HUES48 (cell line): ENCODE results near the gene CLPSL1.

Source experiments
- H3K27ac ChIP-seq: one replicate; pipeline ENCODE4 v1.7.0; 2013; ENCODE audit warnings: low read depth, low read length, inconsistent platforms
- H3K27me3 ChIP-seq: 2 replicates; pipeline ENCODE4 v1.6.1; 2013; ENCODE audit warnings: mild to moderate bottlenecking, low read length; ENCODE audit not compliant: control insufficient read depth, insufficient read depth
- H3K36me3 ChIP-seq: 2 replicates; pipeline ENCODE4 v1.6.1; 2013; ENCODE audit warnings: low read length; ENCODE audit not compliant: control insufficient read depth, insufficient read depth
- H3K4me1 ChIP-seq: 2 replicates; pipeline ENCODE4 v1.6.1; 2013; ENCODE audit warnings: mild to moderate bottlenecking, low read length; ENCODE audit not compliant: control insufficient read depth, insufficient read depth
- H3K4me3 ChIP-seq: 2 replicates; pipeline ENCODE4 v1.5.1; 2013; ENCODE audit warnings: mild to moderate bottlenecking, low read depth, low read length
- H3K9ac ChIP-seq: 2 replicates; pipeline ENCODE4 v1.6.1; 2013; ENCODE audit warnings: mild to moderate bottlenecking, low read depth, low read length, moderate library complexity
- H3K9me3 ChIP-seq: 2 replicates; pipeline ENCODE4 v1.6.1; 2013; ENCODE audit warnings: low read length; ENCODE audit not compliant: control insufficient read depth, insufficient read depth

Gene CLPSL1

GRCh38 chr6:35784200-35784599, 3.4 kb downstream of the CLPSL1 start:
- Histone ChIP-seq H3K27ac (no peak overlapping the region), H3K9me3 (no peaks in the 10 kb centered on the region), H3K9ac (no peak overlapping the region), H3K36me3 (no peaks in the 10 kb centered on the region), H3K4me1 (0 out of 2 replicates have a peak, but pooled peaks cover 5% of the 10 kb centered on the region), H3K27me3 (no peaks in the 10 kb centered on the region), H3K4me3 (no peak overlapping the region)

DNA sequence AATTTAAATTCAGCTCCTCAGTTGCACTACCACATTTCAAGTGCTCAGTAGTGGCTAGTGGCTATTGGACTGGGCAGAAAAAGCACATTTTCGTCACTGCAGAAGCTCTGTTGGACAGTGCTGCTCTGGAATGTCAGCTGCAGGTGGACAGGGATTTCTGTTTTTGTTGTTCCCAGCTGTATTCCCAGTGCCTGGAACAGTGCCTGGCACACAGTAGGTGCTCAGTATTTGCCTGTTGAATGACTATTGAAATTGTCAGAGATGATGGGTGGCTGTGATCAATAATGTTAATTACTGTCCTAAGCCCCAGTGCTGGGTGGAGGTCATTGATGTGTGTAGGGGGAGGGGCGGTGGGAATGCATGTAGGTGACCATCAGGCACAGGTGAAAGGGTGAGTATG, 5.5 kb downstream of the CLPSL1 start:
- Histone ChIP-seq H3K27ac (no peak overlapping the region), H3K9ac (no peak overlapping the region), H3K27me3 (no peaks in the 10 kb centered on the region), H3K9me3 (no peaks in the 10 kb centered on the region), H3K4me3 (no peak overlapping the region), H3K4me1 (0 out of 2 replicates have a peak, but pooled peaks cover 5% of the 10 kb centered on the region), H3K36me3 (no peaks in the 10 kb centered on the region)

DNA sequence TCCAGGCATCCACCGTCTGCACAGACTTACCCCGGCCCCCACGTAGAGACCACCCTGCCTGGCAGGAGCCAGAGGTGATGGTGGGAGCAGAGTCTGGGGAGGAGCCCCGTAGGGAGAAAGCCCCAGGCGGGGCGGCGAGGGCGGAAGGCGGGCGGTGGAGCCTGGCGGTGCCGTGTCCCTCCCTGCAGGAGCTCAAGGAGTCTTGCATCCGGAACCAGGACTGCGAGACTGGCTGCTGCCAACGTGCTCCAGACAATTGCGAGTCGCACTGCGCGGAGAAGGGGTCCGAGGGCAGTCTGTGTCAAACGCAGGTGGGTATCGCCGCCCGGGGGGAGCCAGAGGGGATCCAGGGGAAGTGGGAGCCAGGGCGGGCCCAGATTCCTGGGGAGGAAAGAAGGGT, 6.0 kb downstream of the CLPSL1 start:
- H3K4me1 ChIP-seq: 0 out of 2 replicates have a peak, but pooled peaks cover 5% of the 10 kb centered on the region
- no peak overlapping the region for H3K9ac ChIP-seq
- H3K36me3 ChIP-seq: no peaks in the 10 kb centered on the region
- no peaks in the 10 kb centered on the region for H3K9me3 ChIP-seq
- no peak overlapping the region for H3K27ac ChIP-seq
- H3K27me3 ChIP-seq: no peaks in the 10 kb centered on the region
- no peak overlapping the region for H3K4me3 ChIP-seq

- Histone ChIP-seq H3K4me1 (0 out of 2 replicates have a peak, but pooled peaks cover 5% of the 10 kb centered on the region), H3K9me3 (no peaks in the 10 kb centered on the region), H3K4me3 (no peak overlapping the region), H3K36me3 (no peaks in the 10 kb centered on the region), H3K27me3 (no peaks in the 10 kb centered on the region), H3K27ac (no peak overlapping the region), H3K9ac (no peak overlapping the region)
Measured at GRCh38 chr6:35787266-35788218, 6.7 kb downstream of the CLPSL1 start.

DNA sequence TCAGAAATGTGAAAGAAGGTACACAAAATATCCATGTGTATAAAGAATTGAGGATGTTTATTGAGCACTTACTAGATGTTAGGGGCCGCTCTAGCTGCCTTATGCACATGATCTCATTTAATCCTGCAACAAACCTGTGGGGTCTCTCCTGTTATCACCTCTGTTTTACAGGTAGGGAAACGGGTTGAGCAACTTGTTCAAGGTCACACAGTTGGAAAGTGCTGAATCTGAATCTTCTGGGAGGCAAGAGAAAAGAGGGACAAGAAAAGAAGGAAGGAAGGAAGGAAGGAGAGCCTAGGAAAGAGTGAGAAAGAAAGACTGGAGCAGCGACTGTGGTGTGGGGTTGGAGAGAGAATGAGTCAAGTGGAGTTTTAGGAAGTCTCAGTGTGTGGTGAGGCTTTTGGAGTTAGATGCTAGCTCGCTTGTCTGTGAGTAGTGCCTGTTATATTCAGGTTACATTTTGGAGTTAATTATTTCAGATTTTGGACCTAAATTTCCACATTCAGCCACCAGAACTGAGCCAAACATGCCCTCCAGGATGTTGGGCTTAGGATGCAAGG, 7.7 kb downstream of the CLPSL1 start:
- Histone ChIP-seq H3K36me3 (no peaks in the 10 kb centered on the region), H3K4me3 (no peak overlapping the region), H3K27ac (no peak overlapping the region), H3K27me3 (no peaks in the 10 kb centered on the region), H3K4me1 (0 out of 2 replicates have a peak, but pooled peaks cover 5% of the 10 kb centered on the region), H3K9me3 (no peaks in the 10 kb centered on the region), H3K9ac (no peak overlapping the region)

DNA sequence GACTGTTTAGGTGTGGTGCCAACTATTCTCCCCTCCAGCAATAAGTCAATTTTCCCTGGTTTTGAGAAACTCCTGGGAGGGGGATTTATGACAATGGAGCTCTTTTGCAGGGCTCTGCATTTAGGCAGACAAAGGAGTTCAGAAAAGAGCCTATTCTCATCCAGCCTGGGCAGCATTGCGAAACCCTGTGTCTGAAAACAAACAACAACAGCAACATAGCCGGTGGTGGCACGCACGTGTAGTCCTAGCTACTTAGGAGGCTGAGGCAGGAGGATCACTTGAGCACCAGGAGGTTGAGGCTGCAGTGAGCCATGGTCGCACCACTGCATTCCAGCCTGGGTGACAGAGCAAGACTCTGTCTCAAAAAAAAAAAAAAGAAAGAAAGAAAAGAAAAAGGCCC, 9.9 kb downstream of the CLPSL1 start:
- 0 out of 2 replicates have a peak, but pooled peaks cover 5% of the 10 kb centered on the region for H3K4me1 ChIP-seq
- H3K4me3 ChIP-seq: no peak overlapping the region
- no peaks in the 10 kb centered on the region for H3K27me3 ChIP-seq
- H3K9me3 ChIP-seq: no peaks in the 10 kb centered on the region
- H3K36me3 ChIP-seq: no peaks in the 10 kb centered on the region
- H3K27ac ChIP-seq: no peak overlapping the region
- no peak overlapping the region for H3K9ac ChIP-seq

DNA sequence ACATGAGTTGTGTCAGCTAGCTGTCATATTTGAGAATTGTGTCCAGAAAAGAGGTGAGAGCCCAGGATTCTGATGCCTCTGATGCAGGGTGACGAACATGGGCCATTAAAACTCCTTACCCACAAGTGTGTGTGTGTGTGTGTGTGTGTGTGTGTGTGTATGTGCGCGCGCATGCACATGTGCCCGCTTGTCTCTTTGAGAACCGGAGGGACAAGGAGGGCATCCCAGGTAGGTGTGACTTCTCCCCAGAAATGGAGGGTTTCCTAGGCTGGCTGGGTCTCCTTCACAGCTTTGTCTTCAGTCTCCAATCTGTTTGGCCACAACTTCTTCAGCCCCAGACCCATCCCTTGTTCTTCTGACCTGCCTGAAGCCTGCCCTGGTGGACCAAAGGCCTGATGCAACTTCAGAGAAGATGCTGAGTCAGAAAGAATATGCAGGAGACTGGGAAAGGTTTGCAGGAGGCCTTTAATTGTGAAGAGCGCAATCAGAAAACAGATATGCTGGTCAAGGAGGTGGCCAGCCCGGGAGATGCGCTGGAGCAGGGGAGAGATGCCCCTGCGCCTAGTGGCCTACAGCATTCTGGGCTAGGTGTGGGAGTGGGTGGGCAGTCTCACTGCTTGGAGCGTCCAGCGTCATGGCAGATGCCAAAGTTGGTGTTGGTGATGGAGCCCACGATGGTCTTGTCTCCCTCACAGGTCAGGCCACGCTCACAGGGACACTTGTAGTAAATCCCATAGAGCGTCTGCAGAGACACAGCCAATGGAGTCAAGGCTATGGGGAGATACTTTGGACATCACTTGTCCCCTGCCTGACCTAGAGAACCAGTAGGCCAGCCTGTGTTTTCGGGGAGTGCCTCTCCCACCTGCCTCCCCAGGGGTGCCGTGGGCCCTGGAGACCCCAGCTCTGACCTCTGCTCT, 14.0 kb downstream of the CLPSL1 start:
- Histone ChIP-seq H3K4me3 (no peak overlapping the region), H3K4me1 (no peaks in the 10 kb centered on the region), H3K9me3 (no peaks in the 10 kb centered on the region), H3K27me3 (no peaks in the 10 kb centered on the region), H3K36me3 (no peaks in the 10 kb centered on the region), H3K27ac (no peak overlapping the region), H3K9ac (no peak overlapping the region)

GRCh38 chr6:35795453-35796071, 14.7 kb downstream of the CLPSL1 start:
- Histone ChIP-seq H3K9ac (no peak overlapping the region), H3K4me1 (no peaks in the 10 kb centered on the region), H3K27ac (no peak overlapping the region), H3K36me3 (no peaks in the 10 kb centered on the region), H3K27me3 (no peaks in the 10 kb centered on the region), H3K4me3 (no peak overlapping the region), H3K9me3 (no peaks in the 10 kb centered on the region)

- H3K9ac ChIP-seq: no peak overlapping the region
- H3K27ac ChIP-seq: no peak overlapping the region
- no peaks in the 10 kb centered on the region for H3K27me3 ChIP-seq
- no peaks in the 10 kb centered on the region for H3K9me3 ChIP-seq
- no peak overlapping the region for H3K4me3 ChIP-seq
- H3K4me1 ChIP-seq: no peaks in the 10 kb centered on the region
- no peaks in the 10 kb centered on the region for H3K36me3 ChIP-seq
Measured at GRCh38 chr6:35796236-35796635, 15.4 kb downstream of the CLPSL1 start.

DNA sequence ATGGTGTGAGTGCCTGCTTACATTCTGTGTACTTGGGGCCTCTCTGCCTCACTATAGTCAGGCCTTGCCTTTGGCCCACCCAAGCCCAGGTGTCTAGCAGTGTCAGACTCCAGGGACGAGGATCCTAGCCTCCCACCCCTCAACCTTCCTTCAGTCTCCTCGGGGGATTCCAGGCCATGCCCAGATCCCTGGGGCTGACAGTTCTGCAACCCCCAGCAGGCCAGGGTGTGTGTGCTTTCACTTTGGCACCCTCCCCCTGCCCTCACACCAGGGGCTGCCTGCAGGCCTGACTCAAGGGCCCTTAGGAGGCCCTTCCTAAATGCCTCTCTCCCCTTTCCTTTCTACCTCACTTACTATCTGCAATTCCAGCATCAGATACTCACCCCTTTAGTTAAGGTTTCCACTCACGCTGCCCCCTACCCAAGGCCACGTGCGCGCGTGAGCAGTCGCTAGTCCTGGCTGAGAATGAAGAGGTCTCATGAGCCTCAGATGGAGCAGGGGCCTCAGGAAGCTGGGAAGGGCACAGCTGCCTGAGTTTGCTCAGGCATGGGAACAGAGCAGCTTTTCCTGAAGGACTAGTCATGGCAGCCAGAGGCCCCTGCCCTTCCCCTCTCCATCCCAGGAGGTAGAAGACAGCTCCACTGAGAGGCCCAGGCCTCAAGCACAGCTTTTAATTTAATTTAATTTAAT, 17.2 kb downstream of the CLPSL1 start:
- no peaks in the 10 kb centered on the region for H3K4me1 ChIP-seq
- H3K9ac ChIP-seq: no peak overlapping the region
- H3K27ac ChIP-seq: no peak overlapping the region
- H3K9me3 ChIP-seq: no peaks in the 10 kb centered on the region
- H3K36me3 ChIP-seq: no peaks in the 10 kb centered on the region
- no peaks in the 10 kb centered on the region for H3K27me3 ChIP-seq
- H3K4me3 ChIP-seq: no peak overlapping the region
